IPS-20b (cell line): ENCODE data around the gene BRMS1.
A peak's percentile ranks its signal among the peaks of the same experiment; 100 is the strongest.
"Not testable (repeated sequence)": the region's sequence is repeated elsewhere in the genome, so short reads cannot be mapped to it uniquely, and the experiment has no call there.

Source experiments
- H3K27ac ChIP-seq: one replicate; pipeline ENCODE4 v1.5.1; 2013; ENCODE audit warnings: low read length
- H3K27me3 ChIP-seq: 2 replicates; pipeline ENCODE4 v1.6.1; 2013; ENCODE audit warnings: mild to moderate bottlenecking, low read length, inconsistent platforms; ENCODE audit not compliant: insufficient read depth
- H3K36me3 ChIP-seq: 2 replicates; pipeline ENCODE4 v1.6.1; 2013; ENCODE audit warnings: low read depth, mild to moderate bottlenecking, inconsistent platforms, low read length, moderate library complexity; ENCODE audit not compliant: insufficient read depth
- H3K4me1 ChIP-seq: 2 replicates; pipeline ENCODE4 v1.6.1; 2013; ENCODE audit warnings: mild to moderate bottlenecking, control low read depth, inconsistent platforms, low read length, moderate library complexity; ENCODE audit not compliant: insufficient read depth
- H3K4me3 ChIP-seq: 2 replicates; pipeline ENCODE4 v1.5.1; 2013; ENCODE audit warnings: mild to moderate bottlenecking, low read length, inconsistent platforms
- H3K9ac ChIP-seq: 2 replicates; pipeline ENCODE4 v1.6.1; 2013; ENCODE audit warnings: low read depth, mild to moderate bottlenecking, inconsistent platforms, low read length, moderate library complexity
- H3K9me3 ChIP-seq: 2 replicates; pipeline ENCODE4 v1.6.1; 2013; ENCODE audit warnings: mild to moderate bottlenecking, low read depth, low read length, inconsistent platforms; ENCODE audit not compliant: insufficient read depth

Gene BRMS1

DNA sequence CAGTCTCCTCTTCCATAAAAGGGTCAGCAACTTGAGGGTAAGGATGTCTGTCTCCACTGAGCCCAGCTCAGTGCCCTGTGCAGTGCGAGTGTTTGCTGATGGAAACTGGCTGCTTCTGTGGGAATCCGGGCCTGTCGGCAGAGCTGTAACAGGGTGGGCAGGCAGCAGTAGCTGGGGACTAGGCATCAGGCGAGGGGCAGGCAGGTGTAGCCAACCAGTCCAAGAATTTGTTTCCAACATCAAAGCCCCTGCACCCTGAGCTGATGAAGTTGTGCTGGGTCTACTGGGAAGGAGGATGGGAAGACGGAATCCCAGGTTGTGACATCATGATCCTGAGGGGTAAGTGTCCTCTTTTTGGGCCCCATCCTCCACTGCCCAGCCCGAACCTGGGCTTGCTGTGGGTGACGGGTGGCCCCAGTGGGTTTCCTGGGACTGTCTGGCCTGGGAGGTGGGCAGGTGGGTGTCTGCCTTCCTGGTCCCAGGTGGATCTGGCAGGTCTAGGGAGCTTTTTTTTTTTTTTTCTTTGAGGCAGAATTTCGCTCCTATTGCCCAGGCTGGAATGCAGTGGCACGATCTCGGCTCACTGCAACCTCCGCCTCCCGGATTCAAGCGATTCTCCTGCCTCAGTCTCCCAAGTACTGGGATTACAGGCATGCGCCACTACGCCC, 15.6 kb upstream of the BRMS1 start:
- H3K27me3 ChIP-seq, result no peaks in the 10 kb centered on the region
- H3K4me3 ChIP-seq, result no peak overlapping the region
- H3K4me1 ChIP-seq, result no peaks in the 10 kb centered on the region
- no peak overlapping the region for H3K9ac ChIP-seq
- H3K9me3 ChIP-seq, result no peaks in the 10 kb centered on the region
- H3K27ac ChIP-seq, result no peak overlapping the region
- H3K36me3 ChIP-seq, result peaks cover 27% of the 10 kb centered on the region

DNA sequence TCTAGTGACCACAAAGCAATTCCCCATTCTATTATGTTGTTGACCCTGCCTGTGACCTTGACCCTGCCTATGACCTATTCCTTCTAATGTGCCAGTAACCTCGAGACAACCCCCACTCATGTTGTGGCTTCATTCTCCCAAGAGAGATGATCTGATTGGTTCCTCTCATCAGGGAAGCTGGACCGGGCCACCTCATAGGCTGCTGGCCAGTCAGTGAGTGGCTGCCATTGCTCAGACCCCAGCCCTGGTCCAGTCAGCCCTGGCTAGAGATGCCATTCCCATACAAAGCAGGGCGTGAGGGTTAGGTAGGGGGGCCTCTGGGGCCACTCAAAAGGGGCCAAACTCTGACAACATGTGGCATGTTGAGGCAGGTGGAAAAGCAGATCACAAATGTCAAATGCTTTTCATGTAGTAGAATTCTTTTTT, 14.8 kb upstream of the BRMS1 start:
- Histone ChIP-seq H3K4me3 (no peak overlapping the region), H3K27ac (no peak overlapping the region), H3K4me1 (no peaks in the 10 kb centered on the region), H3K27me3 (no peaks in the 10 kb centered on the region), H3K9me3 (no peaks in the 10 kb centered on the region), H3K36me3 (peaks cover 18% of the 10 kb centered on the region), H3K9ac (no peak overlapping the region)

DNA sequence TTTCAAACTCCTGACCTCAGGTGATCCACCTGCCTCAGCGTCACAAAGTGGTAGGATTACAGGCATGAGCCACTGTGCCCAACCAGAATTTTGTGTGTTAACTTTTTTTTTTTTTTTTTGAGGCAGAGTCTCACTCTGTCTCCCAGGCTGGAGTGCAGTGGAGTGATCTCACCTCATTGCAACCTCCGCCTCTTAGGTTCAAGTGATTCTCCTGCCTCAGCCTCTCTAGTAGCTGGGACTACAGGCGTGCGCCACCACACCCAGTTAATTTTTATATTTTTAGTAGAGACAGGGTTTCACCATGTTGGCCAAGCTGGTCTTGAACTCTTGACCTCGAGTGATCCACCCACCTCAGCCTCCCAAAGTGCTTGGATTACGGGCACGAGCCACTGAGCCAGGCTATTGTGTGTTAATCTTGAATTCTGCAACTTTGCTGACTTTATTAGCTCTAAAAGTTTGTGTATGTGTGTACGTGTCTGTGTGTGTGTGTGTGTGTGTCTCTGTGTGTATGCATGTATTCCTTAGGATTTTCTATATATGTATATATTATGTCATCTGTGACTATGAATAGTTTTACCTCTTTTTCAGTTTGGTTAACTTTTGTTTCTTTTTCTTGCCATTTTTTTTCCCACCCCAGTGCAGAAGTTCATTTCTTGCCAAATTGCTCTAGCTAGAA, 5.8 kb upstream of the BRMS1 start:
- not testable (repeated sequence) for H3K4me1 ChIP-seq, H3K4me3 ChIP-seq, H3K27me3 ChIP-seq, H3K9me3 ChIP-seq, H3K9ac ChIP-seq, H3K36me3 ChIP-seq, H3K27ac ChIP-seq

DNA sequence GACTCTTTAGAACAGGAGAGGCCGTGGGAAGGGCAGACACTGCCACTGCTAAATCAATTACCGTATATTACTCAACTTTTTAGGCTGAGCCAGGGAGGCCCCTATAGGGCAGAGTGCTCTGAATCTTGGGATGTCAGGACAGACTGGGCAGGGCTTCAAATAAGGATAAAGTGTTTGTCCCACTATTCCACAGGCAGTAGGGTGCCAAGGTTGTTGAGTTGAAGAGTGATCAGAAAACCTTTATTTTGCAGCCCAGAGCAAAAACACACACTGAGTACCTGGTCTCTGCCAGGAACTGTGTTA, 4.1 kb upstream of the BRMS1 start:
- Histone ChIP-seq H3K9me3 (no peaks in the 10 kb centered on the region), H3K4me1 (peaks cover 4% of the 10 kb centered on the region; the same call in 1 of the 2 replicates), H3K4me3 (no peak overlapping the region), H3K27ac (no peak overlapping the region), H3K9ac (no peak overlapping the region), H3K27me3 (peaks cover 9% of the 10 kb centered on the region; the same call in 1 of the 2 replicates), H3K36me3 (peaks cover 5% of the 10 kb centered on the region; the same call in 1 of the 2 replicates)

DNA sequence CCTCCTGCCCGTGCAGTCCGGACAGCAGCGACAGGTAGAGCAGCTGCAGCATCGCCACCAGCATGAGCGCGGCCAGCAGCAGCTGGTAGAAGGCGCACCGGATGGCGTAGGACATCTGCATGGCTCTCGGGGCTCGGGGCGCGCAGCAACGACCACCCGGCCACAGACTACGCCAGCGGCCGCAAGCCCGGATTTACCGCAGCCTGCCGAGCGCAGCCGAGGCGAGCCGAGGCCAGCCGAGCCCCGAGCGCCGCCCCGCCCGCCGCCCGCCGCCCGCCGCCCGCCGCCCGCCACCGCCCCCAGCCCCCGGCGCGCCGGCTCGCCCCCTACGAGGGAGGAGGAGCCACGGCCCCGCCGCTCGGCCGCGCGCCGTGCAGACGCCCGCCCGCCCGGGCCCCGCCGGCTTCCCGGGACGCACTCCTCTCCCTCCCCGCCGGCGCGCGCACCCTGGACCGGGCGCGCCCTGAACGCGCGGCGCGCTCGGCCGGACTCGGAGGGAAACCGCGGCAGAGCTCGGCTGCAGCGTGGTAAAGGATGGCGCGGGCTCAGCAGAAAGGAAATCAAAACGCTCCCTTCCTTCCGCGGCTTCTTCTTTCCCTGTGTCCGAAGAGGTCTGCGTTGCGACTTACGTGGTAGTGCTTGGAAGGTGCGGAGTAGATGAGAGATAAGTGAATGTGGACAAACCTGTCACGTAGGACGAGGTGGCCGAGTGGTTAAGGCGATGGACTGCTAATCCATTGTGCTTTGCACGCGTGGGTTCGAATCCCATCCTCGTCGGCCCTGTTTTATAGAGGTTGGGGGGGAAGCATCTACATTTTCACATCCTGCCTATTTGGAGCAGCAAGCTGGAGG, 2.7 kb upstream of the BRMS1 start, which contains the start of gene B4GAT1:
Gene B4GAT1, minus strand, starts transcription at position 205 of the 852 bp plus-strand sequence. Its CDS starts 84 bp downstream, at position 121.
- peaks cover 5% of the 10 kb centered on the region; the same call in 1 of the 2 replicates for H3K4me1 ChIP-seq
- H3K27ac ChIP-seq, result no peak within 1 kb of the TSS
- peak within 1 kb of the TSS; percentile 92 for H3K9ac ChIP-seq
- no peaks in the 10 kb centered on the region for H3K9me3 ChIP-seq
- H3K27me3 ChIP-seq, result peaks cover 9% of the 10 kb centered on the region; the same call in 1 of the 2 replicates
- no peaks in the 10 kb centered on the region for H3K36me3 ChIP-seq
- H3K4me3 ChIP-seq, result peak within 1 kb of the TSS; percentile 97

DNA sequence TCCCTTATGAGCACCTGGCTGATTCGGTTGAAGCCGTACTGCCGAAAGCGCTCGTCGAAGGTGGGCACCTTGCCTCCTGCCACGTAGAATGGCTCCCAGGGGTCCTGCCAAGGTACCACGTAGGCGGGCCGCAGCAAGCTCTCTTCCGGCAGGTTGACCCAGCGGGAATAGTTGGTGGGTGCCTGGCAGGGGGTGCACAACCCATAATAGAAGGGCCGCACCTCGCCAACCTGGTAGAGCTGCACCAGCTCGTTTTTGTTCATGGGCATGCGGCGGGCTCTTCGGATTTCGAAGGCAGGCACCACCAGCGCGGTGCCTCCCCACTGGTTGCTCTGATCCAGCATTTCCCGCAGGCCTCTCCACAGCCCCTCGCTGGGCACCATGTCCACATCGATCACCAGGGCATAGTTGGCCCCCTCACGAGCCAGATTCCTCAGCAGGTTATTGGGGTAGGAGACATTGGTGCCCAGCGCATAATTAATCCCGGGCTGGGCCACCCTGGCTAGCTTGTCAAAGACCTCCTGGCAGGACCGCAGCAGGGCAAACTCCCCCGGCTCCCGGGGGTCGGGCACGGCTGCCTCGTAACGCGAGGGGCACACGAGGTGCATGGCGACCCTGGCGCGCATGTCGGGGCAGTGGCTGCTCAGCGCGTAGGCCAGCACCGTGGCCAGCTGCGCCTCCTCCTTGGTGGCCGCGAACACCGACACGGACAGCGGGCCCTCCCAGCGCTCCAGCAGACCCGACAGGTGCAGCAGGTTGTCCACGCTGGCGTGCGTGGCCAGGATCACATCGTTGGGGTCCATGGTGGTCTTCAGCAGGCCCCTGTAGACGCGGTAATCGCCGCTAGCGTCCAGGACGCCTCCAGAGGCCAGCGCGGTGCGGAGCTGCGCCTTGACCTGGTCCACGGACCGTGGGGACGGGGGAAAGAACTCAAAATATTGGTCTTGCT, 1.8 kb upstream of the BRMS1 start:
- H3K9ac ChIP-seq, result peak overlapping the region; percentile 92
- no peaks in the 10 kb centered on the region for H3K9me3 ChIP-seq
- no peak overlapping the region for H3K27ac ChIP-seq
- peaks cover 5% of the 10 kb centered on the region for H3K36me3 ChIP-seq
- peaks cover 5% of the 10 kb centered on the region; the same call in 1 of the 2 replicates for H3K4me1 ChIP-seq
- H3K4me3 ChIP-seq, result peak overlapping the region; percentile 97
- H3K27me3 ChIP-seq, result peaks cover 9% of the 10 kb centered on the region; the same call in 1 of the 2 replicates

DNA sequence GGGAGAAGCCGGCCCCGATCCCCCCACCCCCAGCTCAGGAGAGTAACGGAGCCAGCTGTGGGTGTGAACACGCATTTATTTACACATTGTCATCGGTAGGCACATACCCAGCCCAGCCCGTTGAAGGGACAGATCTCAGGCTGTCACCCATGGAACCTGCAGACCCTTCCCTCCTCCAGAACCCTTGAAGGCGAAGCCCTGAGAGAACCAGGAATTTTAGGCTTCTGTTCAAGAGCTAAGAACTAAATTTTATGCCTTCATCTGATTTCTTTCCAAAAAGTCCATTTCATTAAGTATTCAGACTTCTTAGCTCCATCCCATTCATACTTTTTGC, 379 bp upstream of the BRMS1 start:
- H3K9ac ChIP-seq, result peak overlapping the region; percentile 87; the same call in 1 of the 2 replicates
- H3K9me3 ChIP-seq, result no peaks in the 10 kb centered on the region
- peak overlapping the region; percentile 90 for H3K4me3 ChIP-seq
- peaks cover 9% of the 10 kb centered on the region; the same call in 1 of the 2 replicates for H3K27me3 ChIP-seq
- peaks cover 20% of the 10 kb centered on the region for H3K36me3 ChIP-seq
- no peak overlapping the region for H3K27ac ChIP-seq
- peaks cover 5% of the 10 kb centered on the region; the same call in 1 of the 2 replicates for H3K4me1 ChIP-seq

DNA sequence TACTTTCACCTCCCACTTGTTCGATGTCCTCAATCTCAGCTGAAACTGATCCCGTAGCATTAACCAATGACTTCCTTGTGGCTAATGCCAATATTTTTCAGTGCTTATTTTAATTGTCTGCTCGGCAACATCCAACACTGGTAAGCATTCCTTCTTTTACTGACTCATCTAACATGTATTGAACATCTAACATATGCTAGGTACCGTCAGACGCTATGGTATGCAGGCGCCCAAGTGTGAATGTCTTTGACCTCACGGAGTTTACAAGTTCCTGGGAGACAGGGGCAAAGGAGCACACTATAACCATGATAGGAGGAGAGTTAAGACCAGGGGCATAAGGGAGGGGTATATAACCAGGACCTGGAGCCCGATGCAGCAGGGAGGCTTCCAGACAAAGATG, 1.7 kb downstream of the BRMS1 start:
- Histone ChIP-seq H3K4me1 (peaks cover 5% of the 10 kb centered on the region; the same call in 1 of the 2 replicates), H3K36me3 (peaks cover 32% of the 10 kb centered on the region), H3K9ac (no peak overlapping the region)

DNA sequence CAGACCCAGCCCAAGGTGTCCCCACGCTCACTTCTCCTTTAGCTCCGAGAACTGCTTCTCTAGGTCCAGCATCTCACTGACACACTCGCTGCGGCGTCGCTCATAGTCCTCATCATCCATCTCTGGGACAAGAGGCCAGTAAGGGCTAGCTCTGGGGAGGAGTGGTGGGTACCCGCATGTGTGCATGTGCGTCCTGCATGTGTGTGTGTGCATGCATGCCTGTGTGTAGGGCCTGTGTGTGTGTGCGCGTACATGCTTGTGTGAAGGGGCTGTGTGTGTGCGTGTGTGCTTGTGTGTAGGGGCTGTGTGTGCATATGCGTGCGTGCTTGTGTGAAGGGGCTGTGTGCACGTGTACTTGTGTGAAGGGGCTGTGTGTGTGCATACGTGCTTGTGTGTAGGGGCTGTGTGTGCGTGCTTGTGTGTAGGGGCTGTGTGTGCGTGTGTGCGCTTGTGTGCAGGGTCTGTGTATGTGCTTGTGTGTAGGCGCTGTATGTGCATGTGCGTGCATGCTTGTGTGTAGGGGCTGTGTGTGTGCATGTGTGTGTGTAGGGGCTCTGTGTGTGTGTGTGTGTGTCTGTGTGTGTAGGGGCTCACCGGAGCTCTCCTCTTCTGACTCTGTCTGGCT, 3.3 kb downstream of the BRMS1 start:
- H3K27me3 ChIP-seq, result peaks cover 3% of the 10 kb centered on the region; the same call in 1 of the 2 replicates
- H3K4me1 ChIP-seq, result peaks cover 5% of the 10 kb centered on the region; the same call in 1 of the 2 replicates
- H3K9ac ChIP-seq, result no peak overlapping the region
- H3K9me3 ChIP-seq, result no peaks in the 10 kb centered on the region
- no peak overlapping the region for H3K4me3 ChIP-seq
- peaks cover 32% of the 10 kb centered on the region for H3K36me3 ChIP-seq
- H3K27ac ChIP-seq, result no peak overlapping the region

More for the DNA sequence above, 1.7 kb downstream of the BRMS1 start:
- no peak overlapping the region for H3K4me3 ChIP-seq
- H3K27ac ChIP-seq, result no peak overlapping the region
- no peaks in the 10 kb centered on the region for H3K9me3 ChIP-seq
- H3K27me3 ChIP-seq, result peaks cover 9% of the 10 kb centered on the region; the same call in 1 of the 2 replicates

DNA sequence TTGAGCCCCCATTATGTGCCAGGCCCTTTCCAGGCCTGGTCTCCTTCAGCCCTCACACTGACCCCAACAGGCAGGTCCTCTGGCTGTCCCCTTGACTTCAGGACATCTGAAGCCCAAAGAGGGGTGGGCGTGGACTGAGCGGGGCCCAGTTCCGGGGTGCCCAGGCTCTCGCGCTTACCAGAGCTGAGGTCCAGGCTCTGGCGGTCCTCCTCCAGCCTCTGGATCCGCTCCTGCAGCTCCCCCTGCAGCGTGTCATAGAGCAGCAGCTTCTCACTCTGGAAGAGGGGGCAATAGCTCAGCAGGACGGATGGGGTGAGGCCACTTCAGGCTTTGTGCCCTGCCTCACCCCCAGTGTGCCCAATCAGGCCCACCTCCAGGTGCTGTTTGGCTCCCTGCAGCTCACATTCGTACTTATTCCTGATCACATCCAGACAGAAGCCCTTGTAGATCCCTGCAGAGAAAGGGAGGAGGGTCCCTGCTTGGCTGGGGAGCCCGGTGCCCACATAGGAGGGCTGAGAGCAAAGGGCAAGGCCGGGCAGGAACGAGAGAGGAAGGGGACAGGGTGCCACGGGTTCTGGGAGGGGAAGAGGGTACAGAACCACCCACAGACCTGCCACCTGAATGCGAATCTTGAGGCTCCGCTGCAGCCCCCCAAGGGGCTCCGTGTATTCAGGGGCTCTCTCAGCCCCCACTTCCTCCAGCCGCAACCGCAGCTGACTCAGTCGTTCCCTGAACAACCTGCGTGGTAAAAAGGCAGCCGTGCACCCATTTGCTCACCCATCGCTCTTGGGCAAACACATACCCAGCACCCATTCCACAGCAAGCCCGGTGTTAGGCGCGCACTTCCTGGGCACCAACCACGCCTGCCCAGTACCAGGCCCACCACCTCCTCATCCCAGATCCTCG, 4.1 kb downstream of the BRMS1 start:
- Histone ChIP-seq H3K4me3 (no peak overlapping the region), H3K27me3 (peaks cover 3% of the 10 kb centered on the region; the same call in 1 of the 2 replicates), H3K9ac (no peak overlapping the region), H3K27ac (no peak overlapping the region), H3K36me3 (peaks cover 32% of the 10 kb centered on the region), H3K9me3 (no peaks in the 10 kb centered on the region), H3K4me1 (peaks cover 5% of the 10 kb centered on the region; the same call in 1 of the 2 replicates)
